Panc1 (cell line): ENCODE data around the gene BOC.

Source experiments
- CTCF ChIP-seq: fragments of 450-650 bp; IDR thresholded peaks from 2 replicates; pipeline ENCODE4 v1.5.1; 2017; ENCODE audit warnings: mild to moderate bottlenecking
- POLR2AphosphoS5 ChIP-seq: IDR thresholded peaks from 2 replicates; pipeline ENCODE4 v1.6.1; 2012; ENCODE audit warnings: mild to moderate bottlenecking, low read depth, low read length, moderate library complexity
- TF ChIP-seq, protein P1 (sequence below), 2 experiments: IDR thresholded peaks; 2 replicates each; pipeline ENCODE4 v1.6.1; 2011 to 2012; ENCODE audit warnings: low read depth in 2 of 2, control low read depth in 1 of 2, low read length in 1 of 2, mild to moderate bottlenecking in 1 of 2, moderate library complexity in 1 of 2; ENCODE audit not compliant: insufficient read depth in 1 of 2

DNA sequence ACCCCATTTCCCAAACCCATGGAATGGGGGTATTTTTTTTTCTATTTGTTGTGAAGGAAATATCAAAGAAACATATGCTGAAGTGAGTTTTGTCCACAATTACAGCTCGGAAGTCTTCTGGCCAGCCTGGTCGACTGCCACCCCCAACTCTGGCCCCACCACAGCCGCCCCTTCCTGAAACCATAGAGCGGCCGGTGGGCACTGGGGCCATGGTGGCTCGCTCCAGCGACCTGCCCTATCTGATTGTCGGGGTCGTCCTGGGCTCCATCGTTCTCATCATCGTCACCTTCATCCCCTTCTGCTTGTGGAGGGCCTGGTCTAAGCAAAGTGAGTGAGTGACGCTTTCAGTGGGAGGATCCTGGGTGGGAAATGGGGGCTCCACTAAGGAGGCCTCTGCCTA, 71.9 kb downstream of the BOC start:
- no peak for TF ChIP-seq CTCF
- no peak for TF ChIP-seq POLR2AphosphoS5
- TF ChIP-seq, protein P1, sequence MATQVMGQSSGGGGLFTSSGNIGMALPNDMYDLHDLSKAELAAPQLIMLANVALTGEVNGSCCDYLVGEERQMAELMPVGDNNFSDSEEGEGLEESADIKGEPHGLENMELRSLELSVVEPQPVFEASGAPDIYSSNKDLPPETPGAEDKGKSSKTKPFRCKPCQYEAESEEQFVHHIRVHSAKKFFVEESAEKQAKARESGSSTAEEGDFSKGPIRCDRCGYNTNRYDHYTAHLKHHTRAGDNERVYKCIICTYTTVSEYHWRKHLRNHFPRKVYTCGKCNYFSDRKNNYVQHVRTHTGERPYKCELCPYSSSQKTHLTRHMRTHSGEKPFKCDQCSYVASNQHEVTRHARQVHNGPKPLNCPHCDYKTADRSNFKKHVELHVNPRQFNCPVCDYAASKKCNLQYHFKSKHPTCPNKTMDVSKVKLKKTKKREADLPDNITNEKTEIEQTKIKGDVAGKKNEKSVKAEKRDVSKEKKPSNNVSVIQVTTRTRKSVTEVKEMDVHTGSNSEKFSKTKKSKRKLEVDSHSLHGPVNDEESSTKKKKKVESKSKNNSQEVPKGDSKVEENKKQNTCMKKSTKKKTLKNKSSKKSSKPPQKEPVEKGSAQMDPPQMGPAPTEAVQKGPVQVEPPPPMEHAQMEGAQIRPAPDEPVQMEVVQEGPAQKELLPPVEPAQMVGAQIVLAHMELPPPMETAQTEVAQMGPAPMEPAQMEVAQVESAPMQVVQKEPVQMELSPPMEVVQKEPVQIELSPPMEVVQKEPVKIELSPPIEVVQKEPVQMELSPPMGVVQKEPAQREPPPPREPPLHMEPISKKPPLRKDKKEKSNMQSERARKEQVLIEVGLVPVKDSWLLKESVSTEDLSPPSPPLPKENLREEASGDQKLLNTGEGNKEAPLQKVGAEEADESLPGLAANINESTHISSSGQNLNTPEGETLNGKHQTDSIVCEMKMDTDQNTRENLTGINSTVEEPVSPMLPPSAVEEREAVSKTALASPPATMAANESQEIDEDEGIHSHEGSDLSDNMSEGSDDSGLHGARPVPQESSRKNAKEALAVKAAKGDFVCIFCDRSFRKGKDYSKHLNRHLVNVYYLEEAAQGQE (IDR thresholded peaks at IDR 0.05; ENCODE audit: insufficient read depth in 1 of 2, low read depth in 2 of 2, low read length in 1 of 2): no peak
